Upper lobe of left lung (tissue), 6 donors: ENCODE results near the gene MAP2. TPM values are rescaled to one million over a fixed set of nuclear protein-coding genes. Genes with fewer than 3 reads are reported as not detected.
"Not testable (repeated sequence)": the region's sequence is repeated elsewhere in the genome, so short reads cannot be mapped to it uniquely, and the experiment has no call there.

ENCODE experiments used
- ATAC-seq, 2 donors: fragments of 200-7000 bp; cut with Tn5 transposase; one replicate each; pipeline ENCODE4 v1.9.1; 2022; ENCODE audit warnings: mild to moderate bottlenecking in 2 of 2, moderate library complexity in 2 of 2; ENCODE audit not compliant: low FRiP score in 2 of 2
- DNase-seq, 2 donors: peaks; one replicate each; pipeline ENCODE4 v3.0.0-alpha.2; 2019 to 2020
- H3K27ac ChIP-seq, 4 donors: fragments of 200-600 bp; sonication (generic); one replicate each; pipeline ENCODE4 v1.5.1; 2016 to 2019
- H3K27me3 ChIP-seq, 4 donors: fragments of 200-600 bp; sonication (generic); one replicate each; pipeline ENCODE4 v1.5.1; 2017 to 2019
- H3K36me3 ChIP-seq, 4 donors: fragments of 200-600 bp; sonication (generic); one replicate each; pipeline ENCODE4 v1.5.1; 2016 to 2019
- H3K4me1 ChIP-seq, 4 donors: fragments of 200-600 bp; sonication (generic); one replicate each; pipeline ENCODE4 v1.5.1; 2018 to 2019
- H3K4me3 ChIP-seq, 4 donors: fragments of 200-600 bp; sonication (generic); one replicate each; pipeline ENCODE4 v1.5.1; 2017 to 2019; ENCODE audit warnings: mild to moderate bottlenecking in 2 of 4, moderate library complexity in 1 of 4
- H3K9me3 ChIP-seq, 4 donors: fragments of 200-600 bp; sonication (generic); one replicate each; pipeline ENCODE4 v1.5.1; 2018 to 2019
- CTCF ChIP-seq, 6 experiments: fragments of 450-650 bp in 4 of 6; fragments of 200-600 bp in 2 of 6; sonication (generic) in 2 of 6; IDR thresholded peaks; one replicate each; pipeline ENCODE4 v1.5.1; 2016 to 2019; ENCODE audit warnings: antibody characterized with exemption in 6 of 6
- EP300 ChIP-seq, 4 donors: sonication (generic); formaldehyde crosslinking; IDR thresholded peaks; one replicate each; pipeline ENCODE4 v1.5.1; 2017; ENCODE audit warnings: antibody characterized with exemption in 4 of 4, control low read depth in 2 of 4
- POLR2A ChIP-seq, 4 donors: fragments of 450-650 bp; IDR thresholded peaks; one replicate each; pipeline ENCODE4 v1.5.1; 2016 to 2017; ENCODE audit warnings: antibody characterized with exemption in 4 of 4, mild to moderate bottlenecking in 2 of 4
- POLR2AphosphoS5 ChIP-seq, 2 donors: sonication (generic); formaldehyde crosslinking; IDR thresholded peaks; one replicate each; pipeline ENCODE4 v1.5.1; 2017; ENCODE audit warnings: antibody characterized with exemption in 2 of 2
- WGBS, 2 donors: methylation state at CpG; one replicate each; pipeline ENCODE4 v1.1.5; 2017 to 2018; 5-methylcytosine and 5-hydroxymethylcytosine counted together
- total RNA-seq, 6 donors: library from RNA; depleted of rRNA in 4 of 6; stranded (reverse); fragments of >200 nt in 4 of 6; gene quantifications; one replicate each; pipeline versions ENCODE4 v1.1.0 to v1.2.1, GENCODE V29; 2016 to 2021
- donor health status: DM: no; HTN: no; CAD: no; lungs with moderate emphysema.
- donor health status: DM: no; HTN: yes; CAD: no; lungs with severe emphysema.

MAP2 gene
- total RNA-seq, 6 donors from 2014 or later, result 25.2 to 121 (median 58.7) TPM

DNA sequence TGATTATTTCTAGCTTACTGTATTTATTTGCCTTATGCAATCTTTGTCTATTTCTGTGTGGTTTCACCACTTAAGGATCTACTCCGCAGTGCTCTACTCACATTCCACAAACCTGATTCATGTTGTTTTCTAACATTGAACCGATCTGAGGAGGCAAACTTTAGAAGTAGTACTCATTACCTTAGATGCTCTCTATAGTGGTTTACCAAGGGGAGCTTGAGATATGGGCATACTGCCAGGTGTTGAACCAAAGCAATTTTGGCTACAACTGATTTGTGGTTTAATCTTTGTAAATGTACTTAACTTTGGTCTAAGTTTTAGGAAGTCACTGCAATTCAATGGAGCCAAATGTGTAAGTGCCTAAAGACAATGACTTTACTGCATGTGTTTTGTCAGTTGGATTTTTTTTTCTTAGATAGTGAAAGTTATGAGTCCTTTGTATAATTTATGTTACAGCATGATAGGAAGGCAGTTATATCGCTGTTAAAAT lies 50.1 kb downstream of the MAP2 start:
- ATAC-seq, result peak; percentile 76 to 89
- DNase-seq, result peak in 1 of 2 donors; percentile 53
- 24 to 27% methylated on average over 3 of the region's 3 CpGs for WGBS, 2 donors
- Histone ChIP-seq H3K4me3 (no peak overlapping the region), H3K36me3 (no peaks in the 10 kb centered on the region), H3K9me3 (no peaks in the 10 kb centered on the region), H3K27me3 (no peaks in the 10 kb centered on the region), H3K27ac (no peak overlapping the region), H3K4me1 (peaks cover 17 to 26% (median 18%) of the 10 kb centered on the region in 4 donors)
- peak in 1 of 2 donors; percentile 37 for TF ChIP-seq POLR2AphosphoS5 (IDR thresholded peaks at IDR 0.05)
- TF ChIP-seq CTCF (IDR thresholded peaks at IDR 0.05), result no peak
- no peak for TF ChIP-seq POLR2A (IDR thresholded peaks at IDR 0.05)
- peak in 1 of 4 donors; percentile 90 for TF ChIP-seq EP300 (IDR thresholded peaks at IDR 0.05)

GRCh38 chr2:209474960-209475359 lies 51.1 kb downstream of the MAP2 start:
- no peaks in the 10 kb centered on the region for H3K9me3 ChIP-seq
- no peak overlapping the region for H3K4me3 ChIP-seq
- no peak overlapping the region for H3K27ac ChIP-seq
- ATAC-seq (no peak), DNase-seq (no peak)
- WGBS, 2 donors, result 66 to 68% methylated on average over 2 of the region's 2 CpGs
- H3K36me3 ChIP-seq, result no peaks in the 10 kb centered on the region
- H3K4me1 ChIP-seq, result peaks cover 17 to 26% (median 18%) of the 10 kb centered on the region in 4 donors
- no peak for TF ChIP-seq POLR2A (IDR thresholded peaks at IDR 0.05)
- TF ChIP-seq EP300 (IDR thresholded peaks at IDR 0.05), result no peak
- TF ChIP-seq CTCF (IDR thresholded peaks at IDR 0.05), result no peak
- no peak for TF ChIP-seq POLR2AphosphoS5 (IDR thresholded peaks at IDR 0.05)
- H3K27me3 ChIP-seq, result no peaks in the 10 kb centered on the region

DNA sequence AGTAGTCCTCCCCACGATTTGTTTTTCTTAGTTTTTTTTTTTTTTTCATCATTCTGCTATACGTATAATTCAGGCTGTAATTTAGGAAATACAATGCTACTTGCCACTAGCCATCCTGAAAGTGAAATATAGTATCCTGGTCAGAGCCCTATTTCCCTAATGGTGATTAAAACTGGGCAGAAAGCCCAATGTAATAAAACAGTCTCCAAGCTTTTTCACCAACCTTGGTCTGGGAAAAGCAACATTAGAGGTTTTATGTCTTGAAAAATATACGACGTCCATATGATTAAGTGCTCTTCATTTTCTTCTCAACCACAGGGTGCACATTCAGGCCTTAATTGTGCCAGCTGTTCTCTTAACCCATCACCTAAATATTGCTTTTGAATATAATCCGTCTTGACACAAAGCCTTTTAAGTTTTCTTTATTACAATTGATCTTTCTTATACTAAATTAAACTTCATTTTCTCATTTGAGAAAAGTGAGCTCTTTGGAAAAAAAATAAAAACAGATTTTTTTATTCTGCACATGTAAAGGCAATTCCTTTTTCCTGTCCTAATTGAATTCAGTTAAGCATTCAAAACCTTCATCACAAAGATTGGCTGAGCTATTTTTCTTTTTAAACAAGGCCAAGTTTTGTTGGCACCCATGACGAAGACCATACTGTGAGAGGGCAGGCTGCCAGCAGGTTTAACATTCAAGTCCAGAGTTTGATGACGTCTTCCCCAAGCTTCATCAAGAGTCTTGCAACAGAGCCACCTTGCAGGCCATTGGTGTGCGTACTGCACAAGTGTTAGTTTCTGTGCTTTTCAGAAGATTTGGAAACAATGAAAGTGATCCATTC lies 52.7 kb downstream of the MAP2 start:
- Histone ChIP-seq H3K4me1 (peaks cover 17 to 26% (median 18%) of the 10 kb centered on the region in 4 donors), H3K27me3 (no peaks in the 10 kb centered on the region), H3K36me3 (no peaks in the 10 kb centered on the region), H3K27ac (no peak overlapping the region), H3K4me3 (no peak overlapping the region), H3K9me3 (no peaks in the 10 kb centered on the region)
- DNase-seq (peak in 1 of 2 donors; percentile 47), ATAC-seq (no peak)
- no peak for TF ChIP-seq CTCF (IDR thresholded peaks at IDR 0.05)
- no peak for TF ChIP-seq POLR2AphosphoS5 (IDR thresholded peaks at IDR 0.05)
- TF ChIP-seq EP300 (IDR thresholded peaks at IDR 0.05), result no peak
- TF ChIP-seq POLR2A (IDR thresholded peaks at IDR 0.05), result no peak
- WGBS, 2 donors, result 49 to 57% methylated on average over 8 of the region's 8 CpGs

GRCh38 chr2:209492296-209492695 lies 68.4 kb downstream of the MAP2 start:
- not testable (repeated sequence) for ATAC-seq, DNase-seq, H3K27me3 ChIP-seq, H3K9me3 ChIP-seq, H3K36me3 ChIP-seq, H3K4me3 ChIP-seq, H3K27ac ChIP-seq
- peaks cover 0 to 22% (median 18%) of the 10 kb centered on the region in 4 donors for H3K4me1 ChIP-seq
- 30 to 53% methylated on average over 1 of the region's 1 CpG for WGBS, 2 donors

DNA sequence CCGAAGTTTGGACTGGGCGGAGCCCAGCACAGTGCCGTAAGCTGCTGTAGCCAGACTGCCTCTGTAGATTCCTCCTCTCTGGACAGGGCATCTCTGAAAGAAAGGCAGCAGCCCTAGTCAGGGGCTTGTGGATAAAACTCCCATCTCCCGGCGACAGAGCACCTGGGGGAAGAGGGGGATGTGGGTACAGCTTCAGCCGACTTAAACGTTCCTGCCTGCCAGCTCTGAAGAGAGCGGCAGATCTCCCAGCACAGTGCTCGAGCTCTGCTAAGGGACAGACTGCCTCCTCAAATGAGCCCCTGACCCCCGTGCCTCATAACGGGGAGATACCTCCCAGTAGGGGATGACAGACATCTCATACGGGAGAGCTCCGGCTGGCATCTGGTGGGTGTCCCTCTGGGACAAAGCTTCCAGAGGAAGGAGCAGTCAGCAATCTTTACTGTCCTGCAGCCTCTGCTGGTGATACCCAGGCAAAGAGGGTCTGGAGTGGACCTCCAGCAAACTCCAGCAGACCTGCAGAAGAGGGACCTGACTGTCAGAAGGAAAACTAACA lies 71.3 kb downstream of the MAP2 start:
- not testable (repeated sequence) for H3K27me3 ChIP-seq, H3K4me3 ChIP-seq, H3K9me3 ChIP-seq, H3K36me3 ChIP-seq, ATAC-seq
- Histone ChIP-seq H3K27ac (peak overlapping the region; percentile 72 to 88 (median 82)), H3K4me1 (peaks cover 0 to 22% (median 18%) of the 10 kb centered on the region in 4 donors)
- DNase-seq, result peak in 1 of 2 donors; percentile 8
- 69 to 84% methylated on average over 7 to 10 of the region's 13 CpGs for WGBS, 2 donors
